DMS153 (cell line): ENCODE measurements around the gene CLMN.

Experiments used
- DNase-seq: peaks from one replicate; lab custom pipeline; 2025; lab: John Stamatoyannopoulos, UW

CLMN gene

GRCh38 chr14:95260537-95261361 lies 59.0 kb downstream of the CLMN start:
- DNase-seq: no peak

GRCh38 chr14:95258754-95259593 lies 60.7 kb downstream of the CLMN start:
- no peak for DNase-seq

GRCh38 chr14:95258156-95258555 lies 61.6 kb downstream of the CLMN start:
- DNase-seq: no peak

- DNase-seq: no peak
Observed at GRCh38 chr14:95257521-95257920, 62.2 kb downstream of the CLMN start.

- DNase-seq: no peak
Observed at GRCh38 chr14:95256776-95257060, 63.0 kb downstream of the CLMN start.

GRCh38 chr14:95256002-95256775 lies 63.5 kb downstream of the CLMN start:
- peak; percentile 77 for DNase-seq

GRCh38 chr14:95255487-95255886 lies 64.2 kb downstream of the CLMN start:
- DNase-seq: peak; percentile 71

- DNase-seq: no peak
Observed at GRCh38 chr14:95255013-95255412, 64.7 kb downstream of the CLMN start.

GRCh38 chr14:95254288-95254687 lies 65.4 kb downstream of the CLMN start:
- no peak for DNase-seq

- DNase-seq: no peak
Observed at GRCh38 chr14:95253039-95253630, 66.6 kb downstream of the CLMN start.

- no peak for DNase-seq
Observed at GRCh38 chr14:95252219-95252618, 67.5 kb downstream of the CLMN start.

- no peak for DNase-seq
Observed at GRCh38 chr14:95250936-95251335, 68.8 kb downstream of the CLMN start.

GRCh38 chr14:95250140-95250769 lies 69.5 kb downstream of the CLMN start:
- DNase-seq: no peak

- no peak for DNase-seq
Observed at GRCh38 chr14:95248432-95248831, 71.3 kb downstream of the CLMN start.

- no peak for DNase-seq
Observed at GRCh38 chr14:95246870-95247269, 72.8 kb downstream of the CLMN start.

GRCh38 chr14:95245334-95245733 lies 74.4 kb downstream of the CLMN start:
- DNase-seq: no peak

- no peak for DNase-seq
Observed at GRCh38 chr14:95244587-95244986, 75.1 kb downstream of the CLMN start.

- no peak for DNase-seq
Observed at GRCh38 chr14:95242870-95243269, 76.8 kb downstream of the CLMN start.

GRCh38 chr14:95240859-95241813 lies 78.6 kb downstream of the CLMN start:
- no peak for DNase-seq

GRCh38 chr14:95238487-95239298 lies 81.0 kb downstream of the CLMN start:
- no peak for DNase-seq
